HepG2 (cell line): ENCODE results near the gene JKAMP. TPM values are rescaled to one million over a fixed set of nuclear protein-coding genes. Genes with fewer than 3 reads are reported as not detected.

ENCODE experiments used
- AKAP8 ChIP-seq: sonication (generic); formaldehyde crosslinking; IDR thresholded peaks from 2 replicates; pipeline ENCODE4 v1.5.1; 2020; ENCODE audit warnings: mild to moderate bottlenecking, missing genetic modification reagents
- CHCHD3 ChIP-seq: sonication (generic); formaldehyde crosslinking; IDR thresholded peaks from 2 replicates; pipeline ENCODE4 v1.8.0; 2022; ENCODE audit warnings: mild to moderate bottlenecking, missing genetic modification reagents, moderate library complexity
- EZH2 ChIP-seq: conservative IDR thresholded peaks from 2 replicates; pipeline ENCODE4 v1.6.1; 2012; ENCODE audit warnings: mild to moderate bottlenecking, low read depth, low read length, moderate library complexity
- GABPA ChIP-seq, 2 experiments: IDR thresholded peaks; 2 replicates each; pipeline ENCODE4 v1.6.1; 2011 to 2016; ENCODE audit warnings: low read depth in 2 of 2, low read length in 1 of 2, missing biosample characterization in 1 of 2, missing genetic modification characterization in 1 of 2
- NCOA2 ChIP-seq: sonication (generic); formaldehyde crosslinking; IDR thresholded peaks from 2 replicates; pipeline ENCODE4 v1.8.0; 2022; ENCODE audit warnings: inconsistent platforms
- RNF2 ChIP-seq: fragments of 450-650 bp; conservative IDR thresholded peaks from 2 replicates; pipeline ENCODE4 v1.6.1; 2016; ENCODE audit warnings: low read depth
- SAP130 ChIP-seq: IDR thresholded peaks from 2 replicates; pipeline ENCODE4 v1.6.1; 2016; ENCODE audit warnings: low read depth
- SMAD3 ChIP-seq: sonication (generic); formaldehyde crosslinking; IDR thresholded peaks from 2 replicates; pipeline ENCODE4 v1.4.0; 2020; ENCODE audit warnings: missing genetic modification reagents
- ZFP90 ChIP-seq: sonication (generic); formaldehyde crosslinking; IDR thresholded peaks from 2 replicates; pipeline ENCODE4 v1.8.0; 2022; ENCODE audit warnings: missing genetic modification reagents, mild to moderate bottlenecking, inconsistent platforms, borderline replicate concordance
- ZNF136 ChIP-seq: sonication (generic); formaldehyde crosslinking; IDR thresholded peaks from 2 replicates; pipeline ENCODE4 v1.8.1; 2022; ENCODE audit warnings: low read depth, mild to moderate bottlenecking, moderate library complexity, missing genetic modification reagents
- ZNF446 ChIP-seq: sonication (generic); formaldehyde crosslinking; IDR thresholded peaks from 2 replicates; pipeline ENCODE4 v1.5.0; 2020; ENCODE audit warnings: mild to moderate bottlenecking, missing genetic modification reagents
- ZNF549 ChIP-seq: sonication (generic); formaldehyde crosslinking; IDR thresholded peaks from 2 replicates; pipeline ENCODE4 v1.5.0; 2020; ENCODE audit warnings: missing genetic modification reagents
- ZNF570 ChIP-seq: sonication (generic); formaldehyde crosslinking; IDR thresholded peaks from 2 replicates; pipeline ENCODE4 v1.4.0; 2020; ENCODE audit warnings: mild to moderate bottlenecking, missing genetic modification reagents, borderline replicate concordance
- ZZZ3 ChIP-seq: sonication (generic); formaldehyde crosslinking; IDR thresholded peaks from 2 replicates; pipeline ENCODE4 v1.4.0; 2020; ENCODE audit warnings: missing genetic modification reagents, mild to moderate bottlenecking, borderline replicate concordance
- polyA plus RNA-seq, 8 experiments: library from polyadenylated mRNA; depleted of rRNA in 3 of 8; stranded (reverse) in 7 of 8; unstranded in 1 of 8; fragments of >200 nt; fragmentation: Illumina TruSeq in 4 of 8; extraction: Trizol in 4 of 8; gene quantifications; 2 replicates each; pipeline versions ENCODE4 v1.2.1 to v1.2.3, GENCODE V29; 2011 to 2016; ENCODE audit warnings: low read depth in 4 of 8, missing spikeins in 1 of 8, mixed read lengths in 1 of 8; ENCODE audit not compliant: insufficient read depth in 1 of 8
- total RNA-seq, 5 experiments: library from RNA; depleted of rRNA; stranded (reverse); fragments of >200 nt; fragmentation: Illumina TruSeq; extraction: Trizol; gene quantifications; 2 replicates each; pipeline ENCODE4 v1.2.3, GENCODE V29; 2016; ENCODE audit warnings: low read depth in 1 of 5
- TF ChIP-seq, protein P1 (sequence below): sonication (generic); formaldehyde crosslinking; IDR thresholded peaks from 2 replicates; pipeline ENCODE4 v1.4.0; 2020; ENCODE audit warnings: low read depth, mild to moderate bottlenecking, missing genetic modification reagents
- TF ChIP-seq, protein P2 (sequence below): sonication (generic); formaldehyde crosslinking; IDR thresholded peaks from 2 replicates; pipeline ENCODE4 v1.4.0; 2020; ENCODE audit warnings: missing genetic modification reagents
- TF ChIP-seq, protein P3 (sequence below), 2 experiments: sonication (generic) in 1 of 2; formaldehyde crosslinking in 1 of 2; IDR thresholded peaks; 2 replicates each; pipeline versions ENCODE4 v1.4.0 to v1.6.1; 2016 to 2020; ENCODE audit warnings: borderline replicate concordance in 1 of 2, low read depth in 1 of 2, mild to moderate bottlenecking in 1 of 2, missing genetic modification reagents in 1 of 2

JKAMP gene
- total and polyA plus RNA-seq, 2 of the 13 experiments (the other 11 are each of a cell fraction or from before 2014, with no cell fraction given): 56.4 to 135 TPM

DNA sequence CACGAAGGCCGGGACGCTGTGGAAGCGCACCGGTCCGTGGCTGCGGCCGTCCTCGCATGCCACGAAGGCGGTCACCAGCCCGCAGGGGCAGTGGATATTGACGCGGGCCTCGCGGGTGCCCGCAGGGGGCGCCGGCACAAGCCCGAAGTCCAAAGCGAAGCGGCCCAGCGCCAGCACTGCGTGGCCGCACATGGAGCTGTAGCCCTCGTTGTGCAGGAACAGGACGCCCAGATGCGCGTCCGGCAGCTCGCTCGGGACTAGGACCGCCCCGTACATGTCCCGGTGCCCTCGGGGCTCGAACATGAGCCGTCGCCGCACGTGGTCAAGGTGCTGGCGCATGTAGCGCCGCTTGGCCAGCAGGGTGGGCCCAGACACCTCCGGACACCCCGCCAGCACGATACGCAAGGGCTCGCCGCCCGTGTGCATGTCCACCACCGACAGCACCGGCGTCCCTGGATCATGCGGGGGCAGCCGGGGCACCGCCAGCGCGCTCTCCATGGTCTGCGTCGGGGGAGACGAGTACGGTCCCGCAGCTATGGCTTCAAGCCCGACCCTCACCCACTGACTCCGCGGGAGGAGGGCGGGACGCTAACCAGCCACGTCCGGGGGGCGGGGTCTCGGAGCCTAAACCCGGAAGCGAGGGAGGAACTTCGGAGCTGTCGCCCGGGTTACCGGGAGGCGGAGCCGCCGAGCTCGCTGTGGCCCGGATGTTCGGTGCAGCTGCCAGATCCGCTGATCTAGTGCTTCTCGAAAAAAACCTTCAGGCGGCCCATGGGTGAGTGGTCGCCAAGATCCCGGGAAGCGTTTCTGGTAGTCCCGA is at the start of gene JKAMP, which contains the start of gene L3HYPDH (continued):
- TF ChIP-seq NCOA2 (CRISPR knock-in tag): 0 out of 2 replicates have a peak, but pooled peaks have one; percentile 36
- peak; percentile 69; the same call in 1 of the 2 replicates for TF ChIP-seq ZZZ3 (CRISPR knock-in tag)
- peak; percentile 96 for TF ChIP-seq RNF2
- peak; percentile 52; the same call in 1 of the 2 replicates for TF ChIP-seq SMAD3 (CRISPR knock-in tag)
- peak; percentile 82 for TF ChIP-seq SAP130 (CRISPR knock-in tag)
- peak; percentile 77; the same call in 1 of the 2 replicates for TF ChIP-seq AKAP8 (CRISPR knock-in tag)
- TF ChIP-seq EZH2: no peak
- TF ChIP-seq, protein P1, sequence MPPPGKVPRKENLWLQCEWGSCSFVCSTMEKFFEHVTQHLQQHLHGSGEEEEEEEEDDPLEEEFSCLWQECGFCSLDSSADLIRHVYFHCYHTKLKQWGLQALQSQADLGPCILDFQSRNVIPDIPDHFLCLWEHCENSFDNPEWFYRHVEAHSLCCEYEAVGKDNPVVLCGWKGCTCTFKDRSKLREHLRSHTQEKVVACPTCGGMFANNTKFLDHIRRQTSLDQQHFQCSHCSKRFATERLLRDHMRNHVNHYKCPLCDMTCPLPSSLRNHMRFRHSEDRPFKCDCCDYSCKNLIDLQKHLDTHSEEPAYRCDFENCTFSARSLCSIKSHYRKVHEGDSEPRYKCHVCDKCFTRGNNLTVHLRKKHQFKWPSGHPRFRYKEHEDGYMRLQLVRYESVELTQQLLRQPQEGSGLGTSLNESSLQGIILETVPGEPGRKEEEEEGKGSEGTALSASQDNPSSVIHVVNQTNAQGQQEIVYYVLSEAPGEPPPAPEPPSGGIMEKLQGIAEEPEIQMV (CRISPR knock-in tag): peak; percentile 87; the same call in 1 of the 2 replicates
- peak; percentile 96 for TF ChIP-seq ZNF446
- TF ChIP-seq, protein P2, sequence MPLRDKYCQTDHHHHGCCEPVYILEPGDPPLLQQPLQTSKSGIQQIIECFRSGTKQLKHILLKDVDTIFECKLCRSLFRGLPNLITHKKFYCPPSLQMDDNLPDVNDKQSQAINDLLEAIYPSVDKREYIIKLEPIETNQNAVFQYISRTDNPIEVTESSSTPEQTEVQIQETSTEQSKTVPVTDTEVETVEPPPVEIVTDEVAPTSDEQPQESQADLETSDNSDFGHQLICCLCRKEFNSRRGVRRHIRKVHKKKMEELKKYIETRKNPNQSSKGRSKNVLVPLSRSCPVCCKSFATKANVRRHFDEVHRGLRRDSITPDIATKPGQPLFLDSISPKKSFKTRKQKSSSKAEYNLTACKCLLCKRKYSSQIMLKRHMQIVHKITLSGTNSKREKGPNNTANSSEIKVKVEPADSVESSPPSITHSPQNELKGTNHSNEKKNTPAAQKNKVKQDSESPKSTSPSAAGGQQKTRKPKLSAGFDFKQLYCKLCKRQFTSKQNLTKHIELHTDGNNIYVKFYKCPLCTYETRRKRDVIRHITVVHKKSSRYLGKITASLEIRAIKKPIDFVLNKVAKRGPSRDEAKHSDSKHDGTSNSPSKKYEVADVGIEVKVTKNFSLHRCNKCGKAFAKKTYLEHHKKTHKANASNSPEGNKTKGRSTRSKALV (CRISPR knock-in tag): peak; percentile 97
- no peak; the same call in 1 of the 2 replicates for TF ChIP-seq ZNF136 (CRISPR knock-in tag)
- peak; percentile 63 for TF ChIP-seq GABPA (IDR thresholded peaks at IDR 0.05; ENCODE audit: low read depth, low read length)
- TF ChIP-seq GABPA (CRISPR knock-in tag; IDR thresholded peaks at IDR 0.05; ENCODE audit: low read depth): peak; percentile 84
- TF ChIP-seq, protein P3, sequence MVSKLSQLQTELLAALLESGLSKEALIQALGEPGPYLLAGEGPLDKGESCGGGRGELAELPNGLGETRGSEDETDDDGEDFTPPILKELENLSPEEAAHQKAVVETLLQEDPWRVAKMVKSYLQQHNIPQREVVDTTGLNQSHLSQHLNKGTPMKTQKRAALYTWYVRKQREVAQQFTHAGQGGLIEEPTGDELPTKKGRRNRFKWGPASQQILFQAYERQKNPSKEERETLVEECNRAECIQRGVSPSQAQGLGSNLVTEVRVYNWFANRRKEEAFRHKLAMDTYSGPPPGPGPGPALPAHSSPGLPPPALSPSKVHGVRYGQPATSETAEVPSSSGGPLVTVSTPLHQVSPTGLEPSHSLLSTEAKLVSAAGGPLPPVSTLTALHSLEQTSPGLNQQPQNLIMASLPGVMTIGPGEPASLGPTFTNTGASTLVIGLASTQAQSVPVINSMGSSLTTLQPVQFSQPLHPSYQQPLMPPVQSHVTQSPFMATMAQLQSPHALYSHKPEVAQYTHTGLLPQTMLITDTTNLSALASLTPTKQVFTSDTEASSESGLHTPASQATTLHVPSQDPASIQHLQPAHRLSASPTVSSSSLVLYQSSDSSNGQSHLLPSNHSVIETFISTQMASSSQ (IDR thresholded peaks at IDR 0.05; ENCODE audit: low read depth): 0 out of 2 replicates have a peak, but pooled peaks have one; percentile 8
- TF ChIP-seq, protein P3 (CRISPR knock-in tag; IDR thresholded peaks at IDR 0.05; ENCODE audit: borderline replicate concordance): peak; percentile 76
- TF ChIP-seq CHCHD3 (CRISPR knock-in tag): peak; percentile 82; the same call in 1 of the 2 replicates
- TF ChIP-seq ZFP90: peak; percentile 97
- 0 out of 2 replicates have a peak, but pooled peaks have one; percentile 67 for TF ChIP-seq ZNF549
- peak; percentile 80; the same call in 1 of the 2 replicates for TF ChIP-seq ZNF570 (CRISPR knock-in tag)
